ENCODE results near the gene C1orf159. TPM values are rescaled to one million over a fixed set of nuclear protein-coding genes. Genes with fewer than 3 reads are reported as not detected.

C1orf159 gene
- total and polyA plus RNA-seq, 12 donors: 0.55 to 54.3 (median 11.3) TPM

DNA sequence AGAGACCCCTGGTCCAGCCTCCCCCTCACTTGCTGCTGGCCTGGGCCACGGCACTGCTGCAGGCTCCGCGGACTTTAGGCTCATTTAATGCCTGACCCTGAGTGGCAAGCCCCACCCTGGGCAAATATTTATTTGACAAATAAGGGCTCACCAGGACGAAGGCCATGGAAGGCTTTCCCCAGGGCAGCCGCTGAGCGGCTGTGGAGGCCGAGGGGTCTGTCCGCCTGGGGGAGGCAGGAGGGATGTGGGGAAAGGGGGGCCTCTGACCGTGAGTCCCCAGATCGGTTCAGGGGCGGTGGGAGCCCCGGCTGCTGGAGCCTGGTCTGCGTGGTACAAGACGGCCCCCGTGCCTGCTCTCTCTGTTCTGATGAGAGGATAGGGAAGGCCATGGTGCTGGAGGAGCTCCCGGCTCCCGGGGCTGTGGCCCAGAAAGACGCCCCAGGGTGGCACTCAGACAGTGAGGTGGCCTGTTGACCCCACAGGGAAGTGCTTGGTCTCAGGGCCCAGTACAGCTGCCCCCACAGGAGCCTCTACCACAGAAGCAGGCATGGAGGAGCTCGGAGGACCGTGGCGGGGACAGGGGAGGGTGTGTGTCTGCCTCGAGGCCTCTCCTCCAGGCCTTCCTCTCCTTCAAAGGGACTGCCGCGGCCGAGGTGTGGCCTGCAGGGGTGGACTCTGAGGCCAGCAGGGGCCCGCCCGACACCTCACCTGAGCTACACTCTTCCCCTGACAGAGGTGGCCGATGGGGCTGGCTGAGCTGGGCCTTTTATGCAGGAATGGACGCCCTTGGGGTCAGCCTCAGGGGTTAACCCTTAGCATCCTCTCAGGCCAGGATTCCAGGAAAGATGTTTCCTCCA is 9.1 kb upstream of the C1orf159 start:
- Histone ChIP-seq H3K9me3 (replicated peaks in 1 of 3) (no peaks in the 10 kb centered on the region), H3K27ac (no peak overlapping the region), H3K27me3 (no peaks in the 10 kb centered on the region), H3K36me3 (replicated peaks in 1 of 2) (no peaks in the 10 kb centered on the region), H3K4me3 (no peak overlapping the region), H3K4me1 (replicated peaks in 1 of 2) (peaks cover 0 to 6% of the 10 kb centered on the region in 2 donors)
- 79 to 82% (median 81%) methylated on average over 22 to 29 of the region's 29 CpGs for WGBS, 4 donors
- no peak for DNase-seq
- intact Hi-C loops (cut with DNase I): no loop called here
- TF ChIP-seq POLR2A (IDR thresholded peaks at IDR 0.05): no peak
- TF ChIP-seq, protein P1, sequence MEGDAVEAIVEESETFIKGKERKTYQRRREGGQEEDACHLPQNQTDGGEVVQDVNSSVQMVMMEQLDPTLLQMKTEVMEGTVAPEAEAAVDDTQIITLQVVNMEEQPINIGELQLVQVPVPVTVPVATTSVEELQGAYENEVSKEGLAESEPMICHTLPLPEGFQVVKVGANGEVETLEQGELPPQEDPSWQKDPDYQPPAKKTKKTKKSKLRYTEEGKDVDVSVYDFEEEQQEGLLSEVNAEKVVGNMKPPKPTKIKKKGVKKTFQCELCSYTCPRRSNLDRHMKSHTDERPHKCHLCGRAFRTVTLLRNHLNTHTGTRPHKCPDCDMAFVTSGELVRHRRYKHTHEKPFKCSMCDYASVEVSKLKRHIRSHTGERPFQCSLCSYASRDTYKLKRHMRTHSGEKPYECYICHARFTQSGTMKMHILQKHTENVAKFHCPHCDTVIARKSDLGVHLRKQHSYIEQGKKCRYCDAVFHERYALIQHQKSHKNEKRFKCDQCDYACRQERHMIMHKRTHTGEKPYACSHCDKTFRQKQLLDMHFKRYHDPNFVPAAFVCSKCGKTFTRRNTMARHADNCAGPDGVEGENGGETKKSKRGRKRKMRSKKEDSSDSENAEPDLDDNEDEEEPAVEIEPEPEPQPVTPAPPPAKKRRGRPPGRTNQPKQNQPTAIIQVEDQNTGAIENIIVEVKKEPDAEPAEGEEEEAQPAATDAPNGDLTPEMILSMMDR (IDR thresholded peaks at IDR 0.05): no peak

DNA sequence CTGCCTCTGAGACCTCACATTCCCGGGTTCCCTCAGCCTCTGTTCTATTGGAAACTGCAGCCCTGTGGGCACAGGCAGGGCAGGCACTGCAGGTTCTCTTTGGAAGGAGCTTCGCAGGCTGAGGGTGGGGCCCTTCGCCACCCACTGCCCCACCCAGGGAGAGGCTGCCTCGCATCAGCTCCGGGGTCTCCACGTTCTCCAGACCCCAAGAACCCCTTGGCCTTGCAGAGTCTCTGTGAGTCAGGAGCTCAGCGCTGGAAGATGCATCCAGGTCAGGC is 8.6 kb upstream of the C1orf159 start:
- peak in 1 of 7 donors; percentile 4 for DNase-seq
- Histone ChIP-seq H3K9me3 (replicated peaks in 1 of 3) (no peaks in the 10 kb centered on the region), H3K4me3 (no peak overlapping the region), H3K27ac (no peak overlapping the region), H3K27me3 (no peaks in the 10 kb centered on the region), H3K36me3 (replicated peaks in 1 of 2) (no peaks in the 10 kb centered on the region), H3K4me1 (replicated peaks in 1 of 2) (peaks cover 0 to 6% of the 10 kb centered on the region in 2 donors)
- TF ChIP-seq, protein P1 (IDR thresholded peaks at IDR 0.05): no peak
- TF ChIP-seq POLR2A (IDR thresholded peaks at IDR 0.05): no peak
- WGBS, 4 donors: 60 to 88% (median 81%) methylated on average over 3 to 7 of the region's 7 CpGs
- intact Hi-C loops (cut with DNase I): no loop called here

DNA sequence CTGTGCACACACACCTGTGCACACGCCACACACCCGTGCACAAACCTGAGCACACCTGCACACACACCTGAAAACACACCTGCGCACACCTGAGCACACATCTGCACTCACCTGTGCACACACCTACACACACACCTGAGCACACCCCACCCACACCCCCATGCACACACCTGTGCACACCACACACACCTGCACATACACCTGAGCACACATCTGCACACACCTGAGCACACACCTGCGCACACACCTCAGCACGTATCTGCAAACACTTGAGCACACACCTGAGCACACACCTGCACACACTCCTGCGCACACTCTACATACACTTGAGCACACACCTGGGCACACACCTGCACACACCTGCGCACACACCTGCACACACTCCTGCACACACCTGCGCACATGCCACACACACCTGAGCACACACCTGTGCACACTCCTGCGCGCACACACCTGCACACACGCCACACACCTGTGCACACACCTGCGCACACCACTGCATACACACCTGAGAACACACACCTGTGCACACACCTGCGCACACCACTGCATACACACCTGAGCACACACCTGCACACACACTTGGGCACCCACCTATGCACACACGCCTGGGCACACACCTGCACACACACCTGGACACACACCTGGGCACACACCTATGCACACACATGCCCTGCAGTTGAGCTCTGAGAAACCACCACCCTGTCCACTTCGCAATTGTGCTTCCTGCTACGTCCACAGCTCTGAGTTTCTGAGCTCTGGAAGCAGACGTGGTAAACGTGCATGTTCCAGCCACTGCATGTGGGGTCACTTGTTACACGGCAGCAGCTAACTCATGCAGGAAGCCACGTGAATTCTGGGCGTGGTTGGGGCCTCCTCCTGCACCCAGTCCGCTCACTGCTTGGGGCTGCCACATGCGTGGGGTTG is 8.0 kb upstream of the C1orf159 start:
- 73 to 91% (median 84%) methylated on average over 17 to 23 of the region's 23 CpGs for WGBS, 4 donors
- Histone ChIP-seq H3K4me3 (no peak overlapping the region), H3K9me3 (replicated peaks in 1 of 3) (no peaks in the 10 kb centered on the region), H3K36me3 (replicated peaks in 1 of 2) (no peaks in the 10 kb centered on the region), H3K4me1 (replicated peaks in 1 of 2) (peaks cover 0 to 6% of the 10 kb centered on the region in 2 donors), H3K27ac (no peak overlapping the region), H3K27me3 (no peaks in the 10 kb centered on the region)
- intact Hi-C loops (cut with DNase I): loop anchor here in 1 of 2 donors (2.0 kb wide), 1 partner anchor 167 kb away; no protein-coding TSS in a partner anchor
- no peak for TF ChIP-seq POLR2A (IDR thresholded peaks at IDR 0.05)
- TF ChIP-seq, protein P1 (IDR thresholded peaks at IDR 0.05): no peak
- DNase-seq: peak in 1 of 7 donors; percentile 5

DNA sequence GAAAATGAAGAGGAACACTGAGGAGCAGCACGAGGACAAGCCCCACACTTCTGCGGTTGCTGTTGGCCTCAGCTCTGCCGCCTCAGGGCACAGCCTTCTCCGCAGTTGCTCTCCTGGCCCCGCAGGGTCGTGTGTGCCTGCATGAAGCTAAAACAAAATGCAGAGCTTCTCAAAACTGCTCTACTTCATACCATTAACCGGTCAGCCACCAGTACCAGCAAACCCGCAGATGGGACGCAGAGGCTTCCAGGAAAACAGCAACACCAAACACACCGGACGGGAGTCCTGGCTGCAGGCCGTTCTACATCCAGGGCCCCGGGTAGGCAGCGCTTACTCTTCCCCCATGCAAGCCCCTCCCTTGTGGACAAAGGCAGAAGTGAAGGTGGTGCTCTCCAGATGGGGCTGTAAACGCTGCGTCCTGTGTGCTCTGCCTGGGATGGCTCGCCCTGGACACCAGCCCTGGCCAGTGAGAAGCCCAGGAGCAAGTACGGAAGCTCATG is 7.1 kb upstream of the C1orf159 start:
- no peak for DNase-seq
- Histone ChIP-seq H3K4me1 (replicated peaks in 1 of 2) (peaks cover 0 to 6% of the 10 kb centered on the region in 2 donors), H3K27ac (no peak overlapping the region), H3K36me3 (replicated peaks in 1 of 2) (no peaks in the 10 kb centered on the region), H3K27me3 (no peaks in the 10 kb centered on the region), H3K9me3 (replicated peaks in 1 of 3) (no peaks in the 10 kb centered on the region), H3K4me3 (no peak overlapping the region)
- TF ChIP-seq POLR2A (IDR thresholded peaks at IDR 0.05): no peak
- TF ChIP-seq, protein P1 (IDR thresholded peaks at IDR 0.05): no peak
- WGBS, 4 donors: 53 to 66% (median 62%) methylated on average over 14 to 18 of the region's 18 CpGs
- intact Hi-C loops (cut with DNase I): loop anchor here in 1 of 2 donors (2.0 kb wide), 1 partner anchor 168 kb away; no protein-coding TSS in a partner anchor
